ENCODE measurements around the gene MRTFA. TPM values are rescaled to one million over a fixed set of nuclear protein-coding genes. Genes with fewer than 3 reads are reported as not detected.
"Not testable (repeated sequence)": the region's sequence is repeated elsewhere in the genome, so short reads cannot be mapped to it uniquely, and the experiment has no call there.

MRTFA gene
- total RNA-seq, 4 donors from 2014 or later = 81.6 to 109 (median 94.5) TPM

DNA sequence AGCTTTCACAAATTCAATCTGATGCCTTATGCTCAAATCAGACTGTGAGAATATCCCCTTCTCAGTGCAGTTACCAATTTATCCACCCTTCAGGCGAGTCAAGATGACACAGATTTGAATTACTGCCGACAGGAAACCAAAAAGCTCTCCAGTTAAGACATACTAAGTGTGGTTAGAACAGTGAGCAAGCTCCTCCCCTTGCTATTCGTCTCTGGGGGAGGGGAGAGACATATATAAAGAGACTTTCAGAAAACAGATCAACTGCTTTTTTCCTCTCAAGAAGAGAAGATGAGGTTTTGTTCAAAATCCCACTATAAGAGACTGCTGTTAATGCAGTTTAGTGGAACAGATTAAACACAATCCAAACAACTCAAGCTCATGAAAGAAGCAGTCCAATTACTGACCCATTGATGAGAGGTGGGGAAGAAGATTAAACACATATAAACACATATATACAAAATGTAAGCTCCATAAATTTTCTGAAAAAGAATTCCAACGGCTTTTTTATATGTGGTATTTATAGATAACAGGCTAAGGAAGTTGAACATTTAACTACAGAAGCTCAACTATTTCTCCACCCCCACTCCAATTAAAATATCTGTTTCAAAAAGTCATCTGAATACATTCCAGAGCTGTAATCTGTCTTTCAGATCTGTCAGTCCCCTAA, 102.7 kb downstream of the MRTFA start:
- 3% methylated on average over 4 of the region's 4 CpGs for WGBS
- Histone ChIP-seq H3K27me3 (no peaks in the 10 kb centered on the region), H3K4me3 (peak overlapping the region; percentile 19), H3K9me3 (no peaks in the 10 kb centered on the region), H3K27ac (peak overlapping the region; percentile 63), H3K4me1 (peaks cover 48% of the 10 kb centered on the region), H3K36me3 (no peaks in the 10 kb centered on the region)
- no peak for DNase-seq (ENCODE audit: low spot score in 2 of 2)
- TF ChIP-seq EP300 (IDR thresholded peaks at IDR 0.05) (no peak), POLR2A (IDR thresholded peaks at IDR 0.05) (no peak), POLR2AphosphoS5 (IDR thresholded peaks at IDR 0.05) (no peak)
- TF ChIP-seq, protein P1, sequence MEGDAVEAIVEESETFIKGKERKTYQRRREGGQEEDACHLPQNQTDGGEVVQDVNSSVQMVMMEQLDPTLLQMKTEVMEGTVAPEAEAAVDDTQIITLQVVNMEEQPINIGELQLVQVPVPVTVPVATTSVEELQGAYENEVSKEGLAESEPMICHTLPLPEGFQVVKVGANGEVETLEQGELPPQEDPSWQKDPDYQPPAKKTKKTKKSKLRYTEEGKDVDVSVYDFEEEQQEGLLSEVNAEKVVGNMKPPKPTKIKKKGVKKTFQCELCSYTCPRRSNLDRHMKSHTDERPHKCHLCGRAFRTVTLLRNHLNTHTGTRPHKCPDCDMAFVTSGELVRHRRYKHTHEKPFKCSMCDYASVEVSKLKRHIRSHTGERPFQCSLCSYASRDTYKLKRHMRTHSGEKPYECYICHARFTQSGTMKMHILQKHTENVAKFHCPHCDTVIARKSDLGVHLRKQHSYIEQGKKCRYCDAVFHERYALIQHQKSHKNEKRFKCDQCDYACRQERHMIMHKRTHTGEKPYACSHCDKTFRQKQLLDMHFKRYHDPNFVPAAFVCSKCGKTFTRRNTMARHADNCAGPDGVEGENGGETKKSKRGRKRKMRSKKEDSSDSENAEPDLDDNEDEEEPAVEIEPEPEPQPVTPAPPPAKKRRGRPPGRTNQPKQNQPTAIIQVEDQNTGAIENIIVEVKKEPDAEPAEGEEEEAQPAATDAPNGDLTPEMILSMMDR (IDR thresholded peaks at IDR 0.05) = no peak

DNA sequence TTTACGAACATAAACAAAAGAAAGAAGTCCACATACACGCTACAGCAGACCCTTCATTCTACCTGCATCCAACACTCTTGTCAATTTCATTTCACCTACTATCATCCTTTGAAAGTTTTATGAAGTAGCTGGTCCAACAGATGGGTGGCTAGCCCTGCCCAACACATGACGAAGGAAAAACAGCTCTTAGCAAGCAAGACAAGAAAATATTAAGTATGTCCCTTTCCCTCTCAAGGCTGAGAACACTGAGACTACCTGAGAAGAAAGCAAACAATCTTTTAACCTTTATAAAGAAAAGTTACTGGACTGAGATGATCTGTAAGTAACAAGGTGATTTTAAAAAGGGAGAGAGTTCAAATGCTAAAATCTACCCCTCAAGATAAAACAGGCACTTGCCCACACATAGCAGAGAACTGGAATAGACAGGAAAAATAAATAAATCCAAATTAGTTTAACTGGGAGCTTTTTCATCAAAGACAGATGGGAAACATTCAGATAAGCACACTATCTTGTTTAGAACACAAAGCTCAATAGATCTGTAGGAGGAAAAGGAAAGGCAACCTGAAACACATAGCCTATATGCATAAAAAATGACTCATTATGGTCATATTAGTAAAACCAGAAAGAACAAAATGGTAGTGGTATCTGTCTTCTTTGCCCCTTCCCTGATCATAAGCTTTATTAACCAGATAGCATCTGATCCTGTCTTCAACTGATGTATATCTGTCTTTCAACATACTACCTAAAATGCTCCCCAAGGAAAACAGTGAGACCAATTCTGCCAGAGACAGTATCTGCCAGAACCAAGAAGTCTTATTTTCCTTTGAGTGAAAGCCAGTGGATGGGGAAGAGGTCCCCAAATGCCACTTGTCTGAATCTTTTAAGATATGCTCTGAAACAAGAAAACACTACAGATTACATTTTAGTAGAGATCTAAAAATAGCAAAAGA, 104.3 kb downstream of the MRTFA start:
- no peaks in the 10 kb centered on the region for H3K36me3 ChIP-seq
- peak overlapping the region; percentile 19 for H3K4me3 ChIP-seq
- H3K4me1 ChIP-seq = peaks cover 44% of the 10 kb centered on the region
- H3K9me3 ChIP-seq = no peaks in the 10 kb centered on the region
- H3K27ac ChIP-seq = peak overlapping the region; percentile 10
- WGBS = 79% methylated on average over 3 of the region's 3 CpGs
- no peak for DNase-seq (ENCODE audit: low spot score in 2 of 2)
- no peaks in the 10 kb centered on the region for H3K27me3 ChIP-seq
- TF ChIP-seq, protein P1 (IDR thresholded peaks at IDR 0.05) = no peak
- TF ChIP-seq EP300 (IDR thresholded peaks at IDR 0.05) = no peak

DNA sequence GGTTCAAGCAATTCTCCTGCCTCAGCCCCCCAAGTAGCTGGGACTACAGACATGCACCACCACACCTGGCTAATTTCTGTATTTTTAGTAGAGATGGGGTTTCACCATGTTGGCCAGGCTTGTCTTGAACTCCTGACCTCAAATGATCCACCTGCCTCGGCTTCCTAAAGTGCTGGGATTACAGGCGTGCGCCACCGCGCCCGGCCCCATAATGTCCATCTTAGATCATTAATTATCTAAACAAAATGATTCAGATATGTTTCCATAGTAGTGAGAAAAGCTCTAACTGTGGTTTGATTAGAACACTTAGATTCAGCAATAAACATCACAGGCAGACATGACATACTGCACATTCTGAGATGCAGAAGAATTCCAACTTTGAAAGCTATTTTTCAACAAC, 106.1 kb downstream of the MRTFA start:
- H3K27ac ChIP-seq; H3K9me3 ChIP-seq; H3K4me3 ChIP-seq; H3K36me3 ChIP-seq; H3K27me3 ChIP-seq; DNase-seq (ENCODE audit: low spot score in 2 of 2): not testable (repeated sequence)
- peaks cover 40% of the 10 kb centered on the region for H3K4me1 ChIP-seq
- 94% methylated on average over 6 of the region's 6 CpGs for WGBS

DNA sequence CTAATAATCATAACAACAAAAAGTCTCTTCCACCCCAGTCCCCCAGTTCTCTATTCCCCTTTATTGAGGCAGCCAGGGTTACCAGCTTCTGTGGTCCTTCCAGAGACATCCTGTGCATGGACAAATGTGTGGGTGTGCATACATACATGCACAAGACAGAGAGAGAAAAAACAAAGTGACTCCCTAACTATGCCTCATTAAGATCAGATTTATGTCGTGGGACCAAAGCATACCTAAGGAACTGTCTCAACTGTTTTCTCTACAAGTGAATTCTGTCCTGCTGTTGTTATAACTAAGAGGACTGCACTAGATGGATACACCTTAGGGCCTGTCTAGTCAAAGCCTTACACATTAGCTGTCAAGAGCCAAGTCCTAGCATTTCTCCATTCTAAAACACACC, 106.7 kb downstream of the MRTFA start:
- TF ChIP-seq POLR2AphosphoS5 (IDR thresholded peaks at IDR 0.05) (no peak), EP300 (IDR thresholded peaks at IDR 0.05) (no peak), POLR2A (IDR thresholded peaks at IDR 0.05) (no peak)
- TF ChIP-seq, protein P1 (IDR thresholded peaks at IDR 0.05) = no peak

DNA sequence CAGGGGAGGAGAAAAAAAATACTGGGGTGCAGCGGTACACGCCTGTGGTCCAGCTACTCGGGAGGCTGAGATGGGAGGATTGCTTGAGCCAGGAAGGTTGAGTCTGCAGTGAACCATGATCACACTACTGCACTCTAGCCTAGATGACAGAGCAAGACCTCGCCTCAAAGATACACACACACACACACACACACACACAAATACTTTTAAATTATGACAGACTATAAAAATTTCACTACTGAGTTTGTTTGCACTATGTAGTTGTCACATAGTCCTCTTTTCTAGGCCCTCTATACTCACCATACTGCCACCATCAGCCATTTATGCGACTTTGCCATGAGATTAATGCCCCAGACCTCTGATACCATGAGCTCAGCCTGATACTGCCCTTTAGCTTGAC, 109.6 kb downstream of the MRTFA start:
- Histone ChIP-seq H3K4me1 (peaks cover 13% of the 10 kb centered on the region), H3K36me3 (no peaks in the 10 kb centered on the region), H3K4me3 (no peak overlapping the region), H3K9me3 (no peaks in the 10 kb centered on the region), H3K27ac (no peak overlapping the region), H3K27me3 (no peaks in the 10 kb centered on the region)
- 94% methylated on average over 5 of the region's 5 CpGs for WGBS
- TF ChIP-seq POLR2AphosphoS5 (IDR thresholded peaks at IDR 0.05) (no peak), POLR2A (IDR thresholded peaks at IDR 0.05) (no peak), EP300 (IDR thresholded peaks at IDR 0.05) (no peak)
- TF ChIP-seq, protein P1 (IDR thresholded peaks at IDR 0.05) = no peak
- no peak for DNase-seq (ENCODE audit: low spot score in 2 of 2)

More for the DNA sequence above, 106.7 kb downstream of the MRTFA start:
- Histone ChIP-seq H3K4me1 (peaks cover 37% of the 10 kb centered on the region), H3K27ac (no peak overlapping the region), H3K9me3 (no peaks in the 10 kb centered on the region), H3K36me3 (no peaks in the 10 kb centered on the region), H3K4me3 (no peak overlapping the region), H3K27me3 (no peaks in the 10 kb centered on the region)
- DNase-seq (ENCODE audit: low spot score in 2 of 2) = no peak
- WGBS = 56% methylated on average over 1 of the region's 1 CpG
